Ishikawa (cell line): ENCODE results near the gene KLF6.

Experiments used
- CEBPB ChIP-seq: IDR thresholded peaks from 2 replicates; pipeline ENCODE4 v1.6.1; 2012
- CREB1 ChIP-seq: IDR thresholded peaks from 2 replicates; pipeline ENCODE4 v1.6.1; 2012; ENCODE audit warnings: low read depth
- EGR1 ChIP-seq: IDR thresholded peaks from 2 replicates; pipeline ENCODE4 v1.6.1; 2012
- EP300 ChIP-seq: IDR thresholded peaks from 2 replicates; pipeline ENCODE4 v1.6.1; 2012; ENCODE audit warnings: borderline replicate concordance
- FOXM1 ChIP-seq: IDR thresholded peaks from 2 replicates; pipeline ENCODE4 v1.6.1; 2012; ENCODE audit warnings: low read depth, borderline replicate concordance
- NFIC ChIP-seq: IDR thresholded peaks from 2 replicates; pipeline ENCODE4 v1.6.1; 2012
- RAD21 ChIP-seq: IDR thresholded peaks from 2 replicates; pipeline ENCODE4 v1.6.1; 2012; ENCODE audit warnings: low read depth
- TAF1 ChIP-seq: IDR thresholded peaks from 2 replicates; pipeline ENCODE4 v1.6.1; 2012; ENCODE audit warnings: low read depth, mild to moderate bottlenecking
- TCF12 ChIP-seq: IDR thresholded peaks from 2 replicates; pipeline ENCODE4 v1.6.1; 2012; ENCODE audit warnings: low read depth
- TEAD4 ChIP-seq: IDR thresholded peaks from 2 replicates; pipeline ENCODE4 v1.6.1; 2012
- YY1 ChIP-seq: IDR thresholded peaks from 2 replicates; pipeline ENCODE4 v1.6.1; 2012; ENCODE audit warnings: low read depth
- ZBTB7A ChIP-seq: IDR thresholded peaks from 2 replicates; pipeline ENCODE4 v1.6.1; 2012; ENCODE audit warnings: low read depth
- TF ChIP-seq, protein P1 (sequence below): IDR thresholded peaks from 2 replicates; pipeline ENCODE4 v1.6.1; 2012
- TF ChIP-seq, protein P2 (sequence below): IDR thresholded peaks from 2 replicates; pipeline ENCODE4 v1.6.1; 2012; ENCODE audit warnings: low read depth, mild to moderate bottlenecking
- TF ChIP-seq, protein P3 (sequence below): IDR thresholded peaks from 2 replicates; pipeline ENCODE4 v1.6.1; 2012

The KLF6 gene

DNA sequence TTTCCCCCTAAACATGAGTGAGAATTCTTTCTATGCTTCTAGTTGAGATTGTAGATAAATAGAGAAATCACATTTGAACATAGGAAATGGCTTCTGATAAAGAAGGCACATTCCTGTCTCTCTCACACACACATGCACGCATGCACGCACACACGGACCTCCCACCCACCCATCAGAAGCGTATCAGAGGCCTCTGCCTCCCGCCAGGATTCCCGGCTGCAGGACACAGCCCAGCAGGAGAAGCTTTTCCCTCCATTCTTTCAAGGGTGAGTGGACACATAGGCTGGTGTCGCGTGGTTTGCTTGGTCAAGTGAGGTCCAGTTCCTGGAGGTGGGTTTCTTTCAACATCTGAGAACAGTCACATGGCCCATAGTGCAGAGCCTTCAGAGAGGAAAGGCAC is 34.2 kb downstream of the KLF6 start:
- TF ChIP-seq FOXM1, result no peak
- no peak for TF ChIP-seq NFIC
- TF ChIP-seq, protein P1, sequence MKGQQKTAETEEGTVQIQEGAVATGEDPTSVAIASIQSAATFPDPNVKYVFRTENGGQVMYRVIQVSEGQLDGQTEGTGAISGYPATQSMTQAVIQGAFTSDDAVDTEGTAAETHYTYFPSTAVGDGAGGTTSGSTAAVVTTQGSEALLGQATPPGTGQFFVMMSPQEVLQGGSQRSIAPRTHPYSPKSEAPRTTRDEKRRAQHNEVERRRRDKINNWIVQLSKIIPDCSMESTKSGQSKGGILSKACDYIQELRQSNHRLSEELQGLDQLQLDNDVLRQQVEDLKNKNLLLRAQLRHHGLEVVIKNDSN, result no peak
- no peak for TF ChIP-seq CREB1
- TF ChIP-seq, protein P2, sequence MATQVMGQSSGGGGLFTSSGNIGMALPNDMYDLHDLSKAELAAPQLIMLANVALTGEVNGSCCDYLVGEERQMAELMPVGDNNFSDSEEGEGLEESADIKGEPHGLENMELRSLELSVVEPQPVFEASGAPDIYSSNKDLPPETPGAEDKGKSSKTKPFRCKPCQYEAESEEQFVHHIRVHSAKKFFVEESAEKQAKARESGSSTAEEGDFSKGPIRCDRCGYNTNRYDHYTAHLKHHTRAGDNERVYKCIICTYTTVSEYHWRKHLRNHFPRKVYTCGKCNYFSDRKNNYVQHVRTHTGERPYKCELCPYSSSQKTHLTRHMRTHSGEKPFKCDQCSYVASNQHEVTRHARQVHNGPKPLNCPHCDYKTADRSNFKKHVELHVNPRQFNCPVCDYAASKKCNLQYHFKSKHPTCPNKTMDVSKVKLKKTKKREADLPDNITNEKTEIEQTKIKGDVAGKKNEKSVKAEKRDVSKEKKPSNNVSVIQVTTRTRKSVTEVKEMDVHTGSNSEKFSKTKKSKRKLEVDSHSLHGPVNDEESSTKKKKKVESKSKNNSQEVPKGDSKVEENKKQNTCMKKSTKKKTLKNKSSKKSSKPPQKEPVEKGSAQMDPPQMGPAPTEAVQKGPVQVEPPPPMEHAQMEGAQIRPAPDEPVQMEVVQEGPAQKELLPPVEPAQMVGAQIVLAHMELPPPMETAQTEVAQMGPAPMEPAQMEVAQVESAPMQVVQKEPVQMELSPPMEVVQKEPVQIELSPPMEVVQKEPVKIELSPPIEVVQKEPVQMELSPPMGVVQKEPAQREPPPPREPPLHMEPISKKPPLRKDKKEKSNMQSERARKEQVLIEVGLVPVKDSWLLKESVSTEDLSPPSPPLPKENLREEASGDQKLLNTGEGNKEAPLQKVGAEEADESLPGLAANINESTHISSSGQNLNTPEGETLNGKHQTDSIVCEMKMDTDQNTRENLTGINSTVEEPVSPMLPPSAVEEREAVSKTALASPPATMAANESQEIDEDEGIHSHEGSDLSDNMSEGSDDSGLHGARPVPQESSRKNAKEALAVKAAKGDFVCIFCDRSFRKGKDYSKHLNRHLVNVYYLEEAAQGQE, result no peak
- TF ChIP-seq, protein P3, sequence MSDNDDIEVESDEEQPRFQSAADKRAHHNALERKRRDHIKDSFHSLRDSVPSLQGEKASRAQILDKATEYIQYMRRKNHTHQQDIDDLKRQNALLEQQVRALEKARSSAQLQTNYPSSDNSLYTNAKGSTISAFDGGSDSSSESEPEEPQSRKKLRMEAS, result no peak
- no peak for TF ChIP-seq YY1
- TF ChIP-seq ZBTB7A, result no peak
- TF ChIP-seq TEAD4, result no peak
- TF ChIP-seq EP300, result no peak
- no peak for TF ChIP-seq EGR1
- no peak for TF ChIP-seq TCF12
- no peak for TF ChIP-seq CEBPB
- TF ChIP-seq TAF1, result no peak
- no peak for TF ChIP-seq RAD21

DNA sequence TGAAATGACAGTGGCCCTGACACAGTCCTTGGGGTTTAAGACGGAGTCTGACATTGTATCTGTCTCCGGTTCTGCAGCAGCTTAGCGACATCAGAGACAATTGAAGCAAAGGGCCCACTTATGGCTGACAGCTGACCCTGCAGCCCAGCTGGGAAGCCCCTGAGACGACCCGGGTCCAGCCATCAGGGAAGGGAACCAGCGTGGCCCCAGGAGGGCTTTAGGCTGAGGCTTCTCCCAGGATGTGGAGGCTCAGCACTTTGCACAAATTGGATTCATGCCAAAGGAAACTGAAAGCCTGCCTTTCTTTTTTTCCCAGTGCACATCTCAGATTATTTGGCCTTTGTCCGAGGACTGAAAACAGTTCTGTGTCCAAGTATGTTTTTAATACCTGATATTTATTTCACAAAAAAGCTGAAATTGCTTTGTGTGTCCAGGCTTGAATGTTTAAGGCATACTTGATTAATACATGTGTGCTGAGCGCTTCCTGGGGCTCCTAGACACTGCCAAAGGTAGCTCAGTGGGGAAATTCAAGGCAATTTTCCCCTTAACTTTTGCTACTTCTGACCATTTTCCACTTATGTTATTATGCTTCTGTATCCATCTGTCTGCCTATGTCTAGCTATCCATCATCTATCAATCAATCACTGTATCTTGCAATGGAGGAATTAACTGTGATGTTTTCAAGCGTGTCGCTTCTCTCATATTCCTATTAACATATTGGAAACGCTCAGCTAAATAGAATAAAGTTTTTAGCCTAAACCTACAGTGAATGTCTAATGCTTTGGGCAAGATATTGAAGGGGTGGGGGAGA is 34.8 kb downstream of the KLF6 start:
- no peak for TF ChIP-seq YY1
- peak; percentile 36; the same call in 1 of the 2 replicates for TF ChIP-seq NFIC

DNA sequence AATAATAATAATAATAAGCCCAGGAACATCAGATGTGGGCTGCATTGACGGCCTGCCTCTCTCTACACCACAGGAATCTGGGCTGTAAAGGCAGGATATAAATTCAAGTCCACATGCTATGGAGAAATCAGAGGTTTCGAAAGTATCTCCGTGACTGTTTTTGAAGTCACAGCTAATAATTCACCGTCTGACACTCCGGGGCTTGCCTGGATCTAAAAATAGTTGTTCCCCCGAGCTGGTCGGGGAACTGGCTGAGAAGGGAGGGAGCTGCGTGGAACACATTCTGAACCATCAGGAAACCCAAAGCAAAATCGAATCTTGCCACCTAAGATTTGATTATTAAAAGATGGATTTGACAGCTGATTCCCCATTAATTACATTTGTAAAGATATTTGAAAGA is 35.4 kb downstream of the KLF6 start:
- TF ChIP-seq TEAD4, result no peak
- TF ChIP-seq FOXM1, result no peak
- TF ChIP-seq TAF1, result no peak
- no peak for TF ChIP-seq YY1
- no peak for TF ChIP-seq RAD21
- TF ChIP-seq, protein P1, result no peak
- TF ChIP-seq CEBPB, result no peak
- TF ChIP-seq, protein P2, result no peak
- TF ChIP-seq CREB1, result no peak
- TF ChIP-seq EGR1, result no peak
- TF ChIP-seq, protein P3, result no peak
- no peak for TF ChIP-seq EP300
- TF ChIP-seq TCF12, result no peak
- no peak for TF ChIP-seq ZBTB7A
- no peak for TF ChIP-seq NFIC

DNA sequence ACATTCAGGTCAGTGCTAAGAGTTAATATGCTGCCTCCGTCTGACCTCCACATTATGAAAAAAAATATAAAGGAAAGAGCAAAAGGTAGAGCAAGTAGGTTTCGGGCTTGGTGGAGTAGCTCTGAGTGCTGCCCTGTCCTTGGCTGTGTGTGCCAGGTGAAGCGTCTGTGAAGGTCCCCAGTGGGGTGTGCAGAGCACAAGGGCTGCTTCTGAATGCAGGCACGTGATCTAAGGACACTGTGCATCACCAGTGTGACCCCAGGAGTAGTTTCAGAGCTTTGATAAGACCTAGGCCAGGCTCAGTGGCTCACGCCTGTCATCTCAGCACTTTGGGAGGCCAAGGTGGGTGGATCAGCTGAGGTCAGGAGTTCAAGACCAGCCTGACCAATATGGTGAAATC is 36.0 kb downstream of the KLF6 start:
- TF ChIP-seq RAD21 (no peak), TCF12 (no peak), FOXM1 (no peak)
- TF ChIP-seq, protein P1, result no peak
- TF ChIP-seq, protein P2, result no peak
